ENCODE data around the gene SDK2.

Gene SDK2

GRCh38 chr17:73356561-73357170 lies 287.6 kb downstream of the SDK2 start:
- Histone ChIP-seq H3K4me1 (ENCODE audit: insufficient read depth, low read length) (peaks cover 15% of the 10 kb centered on the region), H3K36me3 (ENCODE audit: insufficient read depth, low read depth, low read length) (no peaks in the 10 kb centered on the region), H3K27ac (ENCODE audit: low read length) (no peak overlapping the region), H3K9me3 (ENCODE audit: insufficient read depth, low read depth, low read length) (no peaks in the 10 kb centered on the region), H3K4me3 (ENCODE audit: low read length) (no peak overlapping the region), H3K27me3 (ENCODE audit: insufficient read depth, low read length) (no peaks in the 10 kb centered on the region), H3K9ac (ENCODE audit: low read depth, low read length) (no peak overlapping the region)

DNA sequence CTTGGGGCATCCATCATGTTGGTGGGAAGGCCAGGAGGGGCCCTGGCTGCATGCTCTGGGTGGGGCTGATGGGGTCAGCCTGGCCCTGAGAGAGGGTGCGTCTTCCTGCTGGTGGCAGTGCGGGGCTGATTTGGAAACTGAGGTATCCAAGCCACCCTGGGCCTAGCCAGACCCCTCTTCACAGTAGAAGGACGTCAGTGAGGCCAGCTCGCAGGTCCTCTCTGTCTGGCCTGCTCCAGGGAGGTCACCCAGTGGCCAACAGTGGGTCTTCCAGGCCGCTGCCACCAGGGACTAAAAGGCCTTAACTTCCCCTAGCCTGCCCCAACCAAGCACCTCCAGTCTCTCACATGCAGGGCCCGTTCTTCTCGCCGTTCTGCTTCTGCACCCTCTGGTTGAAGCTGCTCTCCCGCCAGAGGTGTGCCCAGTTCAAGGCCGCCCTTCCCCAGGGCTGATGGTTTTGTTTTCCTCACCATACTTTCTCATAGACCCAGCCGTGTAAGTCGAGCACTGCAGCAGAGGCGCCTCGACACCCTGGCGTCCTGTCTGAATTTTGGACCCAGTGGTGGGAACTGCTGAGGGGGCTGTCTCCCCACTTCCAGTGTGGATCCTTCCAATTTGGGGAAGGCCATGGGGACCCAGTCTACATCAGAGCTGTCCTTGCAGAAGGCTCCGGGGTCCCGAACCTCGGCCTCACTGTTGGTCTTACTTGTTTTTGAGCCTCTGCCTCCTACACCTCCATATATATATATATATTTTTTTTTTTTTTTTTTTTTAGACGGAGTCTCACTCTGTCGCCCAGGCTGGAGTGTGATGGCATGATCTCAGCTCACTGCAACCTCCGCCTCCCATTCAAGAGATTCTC lies 289.6 kb downstream of the SDK2 start:
- H3K36me3 ChIP-seq (ENCODE audit: insufficient read depth, low read depth, low read length), result no peaks in the 10 kb centered on the region
- H3K9me3 ChIP-seq (ENCODE audit: insufficient read depth, low read depth, low read length), result no peaks in the 10 kb centered on the region
- no peak overlapping the region for H3K27ac ChIP-seq (ENCODE audit: low read length)
- no peak overlapping the region for H3K4me3 ChIP-seq (ENCODE audit: low read length)
- H3K27me3 ChIP-seq (ENCODE audit: insufficient read depth, low read length), result no peaks in the 10 kb centered on the region
- no peak overlapping the region for H3K9ac ChIP-seq (ENCODE audit: low read depth, low read length)
- peaks cover 4% of the 10 kb centered on the region for H3K4me1 ChIP-seq (ENCODE audit: insufficient read depth, low read length)

DNA sequence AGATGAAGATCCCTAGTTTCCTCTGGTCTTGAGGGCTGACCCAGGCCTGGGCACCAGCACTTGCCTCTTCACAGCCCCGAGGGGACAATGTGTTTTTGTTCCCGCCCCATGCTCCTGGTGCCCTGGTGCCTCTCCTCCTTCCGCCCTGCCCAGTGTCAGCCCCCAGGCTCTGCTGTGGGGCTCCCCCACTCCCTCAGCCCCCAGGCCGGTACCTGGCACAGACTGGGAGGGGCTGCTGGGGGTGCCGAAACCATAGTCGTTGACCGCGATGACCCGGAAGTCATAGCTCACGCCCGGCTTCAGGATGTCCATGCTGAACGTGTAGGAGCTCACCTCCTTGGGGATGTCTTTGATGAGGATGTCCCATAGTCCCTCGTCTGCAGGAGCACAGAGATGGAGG lies 292.0 kb downstream of the SDK2 start:
- no peak overlapping the region for H3K4me3 ChIP-seq (ENCODE audit: low read length)
- no peak overlapping the region for H3K27ac ChIP-seq (ENCODE audit: low read length)
- no peaks in the 10 kb centered on the region for H3K9me3 ChIP-seq (ENCODE audit: insufficient read depth, low read depth, low read length)
- H3K9ac ChIP-seq (ENCODE audit: low read depth, low read length), result no peak overlapping the region
- H3K36me3 ChIP-seq (ENCODE audit: insufficient read depth, low read depth, low read length), result no peaks in the 10 kb centered on the region
- peaks cover 4% of the 10 kb centered on the region; the same call in 1 of the 2 replicates for H3K4me1 ChIP-seq (ENCODE audit: insufficient read depth, low read length)
- H3K27me3 ChIP-seq (ENCODE audit: insufficient read depth, low read length), result no peaks in the 10 kb centered on the region

GRCh38 chr17:73351764-73352163 lies 292.5 kb downstream of the SDK2 start:
- no peak overlapping the region for H3K4me3 ChIP-seq (ENCODE audit: low read length)
- H3K9me3 ChIP-seq (ENCODE audit: insufficient read depth, low read depth, low read length), result no peaks in the 10 kb centered on the region
- no peak overlapping the region for H3K27ac ChIP-seq (ENCODE audit: low read length)
- H3K9ac ChIP-seq (ENCODE audit: low read depth, low read length), result no peak overlapping the region
- no peaks in the 10 kb centered on the region for H3K36me3 ChIP-seq (ENCODE audit: insufficient read depth, low read depth, low read length)
- H3K27me3 ChIP-seq (ENCODE audit: insufficient read depth, low read length), result no peaks in the 10 kb centered on the region
- H3K4me1 ChIP-seq (ENCODE audit: insufficient read depth, low read length), result peaks cover 4% of the 10 kb centered on the region; the same call in 1 of the 2 replicates

DNA sequence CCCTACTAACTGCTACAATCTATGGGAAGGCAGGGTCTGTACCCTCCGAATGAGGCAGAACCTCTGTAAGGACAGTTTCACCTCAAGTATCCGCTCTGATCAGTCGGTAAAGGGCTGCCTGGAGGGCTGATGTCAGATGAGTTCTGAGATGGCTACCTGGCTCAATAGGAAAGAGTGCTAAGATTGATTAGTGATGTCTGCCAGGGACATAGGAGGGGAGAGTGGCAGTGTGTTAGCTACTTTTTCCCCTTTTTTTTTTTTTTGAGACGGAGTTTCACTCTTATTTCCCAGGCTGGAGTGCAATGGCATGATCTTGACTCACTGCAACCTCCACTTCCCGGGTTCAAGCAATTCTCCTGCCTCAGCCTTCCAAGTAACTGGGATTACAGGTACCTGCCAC lies 293.4 kb downstream of the SDK2 start:
- H3K9me3 ChIP-seq (ENCODE audit: insufficient read depth, low read depth, low read length), result no peaks in the 10 kb centered on the region
- H3K4me3 ChIP-seq (ENCODE audit: low read length), result no peak overlapping the region
- no peak overlapping the region for H3K9ac ChIP-seq (ENCODE audit: low read depth, low read length)
- no peak overlapping the region for H3K27ac ChIP-seq (ENCODE audit: low read length)
- H3K4me1 ChIP-seq (ENCODE audit: insufficient read depth, low read length), result peaks cover 4% of the 10 kb centered on the region; the same call in 1 of the 2 replicates
- no peaks in the 10 kb centered on the region for H3K27me3 ChIP-seq (ENCODE audit: insufficient read depth, low read length)
- no peaks in the 10 kb centered on the region for H3K36me3 ChIP-seq (ENCODE audit: insufficient read depth, low read depth, low read length)

GRCh38 chr17:73349647-73350046 lies 294.6 kb downstream of the SDK2 start:
- H3K27me3 ChIP-seq (ENCODE audit: insufficient read depth, low read length), result no peaks in the 10 kb centered on the region
- H3K4me1 ChIP-seq (ENCODE audit: insufficient read depth, low read length), result peaks cover 4% of the 10 kb centered on the region; the same call in 1 of the 2 replicates
- no peak overlapping the region for H3K27ac ChIP-seq (ENCODE audit: low read length)
- H3K36me3 ChIP-seq (ENCODE audit: insufficient read depth, low read depth, low read length), result no peaks in the 10 kb centered on the region
- H3K9me3 ChIP-seq (ENCODE audit: insufficient read depth, low read depth, low read length), result no peaks in the 10 kb centered on the region
- no peak overlapping the region for H3K9ac ChIP-seq (ENCODE audit: low read depth, low read length)
- H3K4me3 ChIP-seq (ENCODE audit: low read length), result no peak overlapping the region

GRCh38 chr17:73349138-73349537 lies 295.1 kb downstream of the SDK2 start:
- Histone ChIP-seq H3K9ac (ENCODE audit: low read depth, low read length) (no peak overlapping the region), H3K4me1 (ENCODE audit: insufficient read depth, low read length) (peaks cover 4% of the 10 kb centered on the region; the same call in 1 of the 2 replicates), H3K9me3 (ENCODE audit: insufficient read depth, low read depth, low read length) (no peaks in the 10 kb centered on the region), H3K27me3 (ENCODE audit: insufficient read depth, low read length) (no peaks in the 10 kb centered on the region), H3K36me3 (ENCODE audit: insufficient read depth, low read depth, low read length) (no peaks in the 10 kb centered on the region), H3K4me3 (ENCODE audit: low read length) (no peak overlapping the region), H3K27ac (ENCODE audit: low read length) (no peak overlapping the region)

DNA sequence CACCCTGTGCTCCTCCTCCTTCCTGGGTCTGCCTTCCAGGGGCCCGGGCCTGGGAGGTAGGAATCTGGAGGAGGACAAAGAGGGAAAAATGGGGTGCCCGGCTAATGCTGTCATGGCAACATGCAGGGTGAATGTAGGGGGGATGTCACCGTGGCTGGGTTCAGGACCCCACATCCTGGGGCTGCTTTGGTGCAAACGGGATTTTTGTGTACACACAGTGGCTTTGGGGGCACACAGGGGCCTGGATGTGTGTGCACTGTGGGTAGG lies 295.5 kb downstream of the SDK2 start:
- no peaks in the 10 kb centered on the region for H3K36me3 ChIP-seq (ENCODE audit: insufficient read depth, low read depth, low read length)
- no peak overlapping the region for H3K27ac ChIP-seq (ENCODE audit: low read length)
- no peak overlapping the region for H3K4me3 ChIP-seq (ENCODE audit: low read length)
- peaks cover 8% of the 10 kb centered on the region for H3K4me1 ChIP-seq (ENCODE audit: insufficient read depth, low read length)
- no peak overlapping the region for H3K9ac ChIP-seq (ENCODE audit: low read depth, low read length)
- H3K9me3 ChIP-seq (ENCODE audit: insufficient read depth, low read depth, low read length), result no peaks in the 10 kb centered on the region
- H3K27me3 ChIP-seq (ENCODE audit: insufficient read depth, low read length), result no peaks in the 10 kb centered on the region

- H3K27me3 ChIP-seq (ENCODE audit: insufficient read depth, low read length), result no peaks in the 10 kb centered on the region
- H3K9me3 ChIP-seq (ENCODE audit: insufficient read depth, low read depth, low read length), result no peaks in the 10 kb centered on the region
- no peaks in the 10 kb centered on the region for H3K36me3 ChIP-seq (ENCODE audit: insufficient read depth, low read depth, low read length)
- no peak overlapping the region for H3K4me3 ChIP-seq (ENCODE audit: low read length)
- peak overlapping the region; percentile 18 for H3K27ac ChIP-seq (ENCODE audit: low read length)
- H3K4me1 ChIP-seq (ENCODE audit: insufficient read depth, low read length), result peaks cover 11% of the 10 kb centered on the region
- no peak overlapping the region; the same call in 1 of the 2 replicates for H3K9ac ChIP-seq (ENCODE audit: low read depth, low read length)
Observed at GRCh38 chr17:73348018-73348828, 296.0 kb downstream of the SDK2 start.

DNA sequence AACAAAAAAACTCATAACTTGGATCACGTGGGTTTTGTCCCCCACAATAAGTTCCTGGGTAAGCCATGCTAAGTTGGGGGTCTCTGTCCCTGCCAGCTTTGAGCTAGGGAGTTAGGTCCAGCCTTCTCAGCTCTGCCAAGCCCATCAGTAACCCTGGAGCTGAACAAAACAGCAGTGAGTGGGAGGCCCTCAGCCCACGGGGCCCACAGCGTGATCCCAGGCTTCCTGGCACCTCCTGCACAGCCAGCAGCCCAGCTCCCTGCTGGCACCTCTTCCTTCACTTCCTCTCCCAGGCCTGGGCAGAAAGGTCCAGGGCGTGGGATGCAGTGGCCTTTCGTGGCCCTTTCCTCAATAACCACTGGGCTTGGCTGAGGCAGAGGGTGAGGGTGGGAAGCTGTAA lies 296.9 kb downstream of the SDK2 start:
- Histone ChIP-seq H3K4me1 (ENCODE audit: insufficient read depth, low read length) (peaks cover 17% of the 10 kb centered on the region), H3K9ac (ENCODE audit: low read depth, low read length) (no peak overlapping the region), H3K9me3 (ENCODE audit: insufficient read depth, low read depth, low read length) (no peaks in the 10 kb centered on the region), H3K4me3 (ENCODE audit: low read length) (no peak overlapping the region), H3K36me3 (ENCODE audit: insufficient read depth, low read depth, low read length) (no peaks in the 10 kb centered on the region), H3K27ac (ENCODE audit: low read length) (no peak overlapping the region), H3K27me3 (ENCODE audit: insufficient read depth, low read length) (no peaks in the 10 kb centered on the region)

DNA sequence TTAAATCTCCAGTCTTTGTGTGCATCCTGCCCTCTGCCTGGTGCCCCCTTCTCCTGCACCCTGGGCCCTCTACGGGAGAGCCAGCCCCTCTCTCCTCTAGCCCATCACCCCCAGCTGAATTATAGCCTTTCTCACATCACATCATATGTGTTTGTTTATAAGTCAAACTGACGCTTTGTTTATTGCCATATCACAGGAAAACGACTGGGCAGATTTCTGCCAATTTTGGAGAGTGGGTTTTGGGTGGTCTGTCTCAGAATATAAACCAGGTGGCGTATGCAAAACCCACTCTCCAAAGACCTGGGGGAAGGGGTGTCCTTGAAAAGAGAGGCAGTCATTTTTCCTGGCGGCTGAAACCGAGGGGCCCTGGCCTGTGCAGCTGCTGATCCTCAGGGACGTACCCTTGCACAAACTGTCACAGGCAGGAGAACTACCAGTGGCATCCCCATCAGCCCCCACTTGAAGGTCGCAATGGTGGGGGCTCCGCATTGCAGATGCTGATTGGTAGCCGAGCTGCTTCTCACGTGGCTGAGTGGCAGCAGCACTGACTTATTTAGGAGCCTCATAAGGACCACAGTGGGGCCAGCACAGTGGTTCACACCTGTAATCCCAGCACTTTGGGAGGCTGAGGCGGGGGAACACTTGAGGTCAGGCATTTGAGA lies 297.6 kb downstream of the SDK2 start:
- H3K9me3 ChIP-seq (ENCODE audit: insufficient read depth, low read depth, low read length), result no peaks in the 10 kb centered on the region
- H3K36me3 ChIP-seq (ENCODE audit: insufficient read depth, low read depth, low read length), result no peaks in the 10 kb centered on the region
- H3K4me3 ChIP-seq (ENCODE audit: low read length), result no peak overlapping the region
- H3K27ac ChIP-seq (ENCODE audit: low read length), result no peak overlapping the region
- H3K4me1 ChIP-seq (ENCODE audit: insufficient read depth, low read length), result peaks cover 20% of the 10 kb centered on the region
- H3K9ac ChIP-seq (ENCODE audit: low read depth, low read length), result no peak overlapping the region
- no peaks in the 10 kb centered on the region for H3K27me3 ChIP-seq (ENCODE audit: insufficient read depth, low read length)
